Effector CD4-positive, alpha-beta T cell (primary cell): ENCODE results near the gene AKAP13.

Source experiments
- DNase-seq: peaks from one replicate; pipeline ENCODE4 v3.0.0-alpha.2; 2020

The AKAP13 gene

DNA sequence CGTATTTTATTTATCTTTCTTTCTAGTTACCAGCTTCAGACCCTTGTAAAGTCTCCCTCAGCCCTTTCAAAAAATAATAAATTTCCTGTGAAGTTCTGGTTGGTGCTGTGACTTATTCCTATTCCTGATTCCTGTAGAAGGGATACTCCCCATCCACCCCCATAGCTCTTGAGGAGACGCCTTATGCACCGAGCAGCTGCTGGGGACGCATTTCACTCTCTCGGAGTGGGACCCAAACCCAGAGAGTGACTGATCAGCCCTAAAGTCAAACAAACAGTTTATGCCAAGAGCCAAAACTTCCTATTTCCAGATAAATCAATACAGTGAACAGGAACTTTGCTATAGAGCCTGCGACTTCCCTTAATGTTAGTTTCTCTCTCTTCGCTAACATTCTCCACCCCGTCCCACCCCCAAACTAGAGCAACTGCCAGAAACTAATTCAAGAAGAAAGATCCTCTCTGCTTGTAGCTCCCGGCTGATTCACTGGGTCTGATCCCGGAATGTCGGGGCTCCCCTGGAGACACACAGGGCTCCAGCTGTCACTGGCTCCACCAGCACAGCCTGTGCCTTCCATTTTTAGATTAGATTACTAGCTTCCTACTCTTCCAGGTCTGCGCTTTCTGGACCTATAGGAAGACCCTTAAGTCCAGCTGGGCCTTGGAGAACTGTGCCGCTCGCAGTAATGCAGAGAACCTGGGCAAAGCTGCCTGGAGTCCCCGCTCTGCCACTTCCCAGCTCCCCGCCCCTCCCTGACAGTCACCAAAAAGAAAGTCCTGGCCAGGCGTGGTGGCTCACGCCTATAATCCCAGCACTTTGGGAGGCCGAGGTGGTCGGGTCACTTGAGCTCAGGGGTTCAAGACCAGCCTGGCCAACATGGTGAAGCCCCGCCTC, 369.1 kb downstream of the AKAP13 start:
- DNase-seq = no peak

DNA sequence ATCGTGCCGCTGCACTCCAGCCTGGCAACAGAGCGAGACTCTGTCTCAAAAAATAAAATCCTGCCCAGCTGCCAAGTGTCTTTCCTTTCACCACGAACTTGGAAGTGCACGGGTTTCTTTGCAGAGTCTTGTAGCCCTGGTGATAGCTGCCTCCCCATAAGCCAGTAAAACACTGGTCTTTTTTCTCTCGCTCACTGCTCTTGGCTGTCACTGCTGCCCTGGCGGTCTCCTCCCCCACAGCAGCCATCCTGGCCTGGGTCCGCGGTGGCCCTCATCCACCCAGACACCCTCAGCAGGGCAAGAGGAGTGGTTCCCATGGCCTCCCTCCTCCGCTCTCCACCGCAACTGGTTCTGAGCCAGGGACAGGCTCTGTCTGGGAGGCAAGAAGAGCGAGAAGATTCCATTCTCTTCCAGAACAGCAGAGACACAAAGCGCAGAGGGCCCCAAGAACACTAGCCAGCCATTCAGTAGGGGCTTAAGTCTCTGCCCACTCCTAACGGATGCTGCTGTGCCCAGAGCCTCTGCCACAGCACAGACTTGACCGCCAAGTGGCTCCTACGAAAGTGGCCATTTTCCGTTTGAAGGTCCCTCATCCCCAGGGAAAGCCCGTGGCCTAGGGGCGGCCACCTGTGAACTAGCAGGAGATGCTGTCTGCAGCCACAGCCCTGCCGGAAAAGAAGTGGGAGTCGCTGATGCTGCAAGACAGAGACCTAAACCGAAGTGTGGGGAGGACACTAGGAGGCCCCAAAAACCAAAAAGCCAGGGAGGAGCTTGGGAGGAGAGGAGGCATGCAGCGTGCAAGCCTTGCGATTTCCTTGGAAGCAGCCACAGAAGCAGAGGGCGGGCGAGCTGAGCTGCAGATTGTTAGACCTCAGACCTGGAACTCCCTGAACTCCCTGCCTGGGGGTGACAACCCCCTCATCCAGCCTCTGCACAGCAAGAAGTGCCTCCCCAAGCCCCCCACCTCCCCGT, 370.2 kb downstream of the AKAP13 start:
- DNase-seq = no peak

DNA sequence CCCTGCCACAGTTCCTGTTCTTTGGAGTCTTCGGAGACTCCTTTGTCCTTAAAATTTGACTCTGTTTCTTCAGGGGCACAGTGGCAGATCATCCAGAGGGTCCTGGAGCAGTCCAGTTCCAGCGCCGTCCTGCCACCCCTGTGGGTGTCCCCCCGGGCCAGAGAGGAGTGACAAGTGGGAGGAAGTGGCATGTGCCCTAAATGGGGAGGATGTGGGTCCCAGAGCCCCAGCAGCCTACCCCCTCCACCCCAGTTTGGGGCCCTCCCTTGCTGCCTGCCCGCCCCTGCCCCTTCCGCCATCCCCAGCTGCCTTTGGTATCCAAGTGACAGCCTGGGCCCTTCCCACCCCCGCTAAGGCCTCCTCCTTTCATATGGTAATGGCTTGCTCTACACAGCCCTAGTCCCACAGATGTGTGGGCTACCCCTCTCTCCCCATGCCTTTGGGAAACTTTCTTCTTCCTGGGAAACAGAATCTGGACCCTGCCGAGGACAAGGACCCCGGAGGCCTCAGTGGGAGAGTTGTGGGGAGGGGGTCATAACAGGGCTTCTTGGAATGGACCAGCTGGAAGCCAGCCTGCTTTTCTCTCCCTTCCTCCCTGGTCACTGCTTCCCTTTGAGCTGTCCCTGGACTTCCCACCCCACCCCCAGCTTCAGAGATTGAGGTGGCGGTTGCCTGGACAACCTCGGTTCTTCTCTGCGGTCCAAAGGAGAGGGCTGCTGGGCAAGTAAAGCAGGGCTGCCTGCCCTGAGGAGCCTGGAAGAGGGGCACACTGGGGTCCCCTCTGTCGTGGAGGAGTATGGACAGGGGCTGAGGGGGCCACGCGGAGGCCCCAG, 371.1 kb downstream of the AKAP13 start:
- no peak for DNase-seq

DNA sequence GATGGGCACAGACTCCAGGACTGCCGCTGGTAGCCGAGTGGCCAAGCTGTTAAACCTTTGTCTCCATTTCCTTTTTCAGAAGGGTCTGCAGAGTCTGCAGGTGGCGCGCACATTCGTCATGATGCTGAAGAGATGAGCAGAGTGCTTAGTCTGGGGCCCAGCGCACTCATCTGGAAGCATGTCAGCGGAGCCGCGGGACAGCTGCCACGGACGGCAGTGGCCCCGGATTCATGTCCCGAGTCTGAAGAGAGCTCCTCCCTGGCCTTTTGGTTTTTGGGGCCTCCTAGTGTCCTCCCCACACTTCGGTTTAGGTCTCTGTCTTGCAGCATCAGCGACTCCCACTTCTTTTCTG, 371.7 kb downstream of the AKAP13 start:
- DNase-seq = no peak

DNA sequence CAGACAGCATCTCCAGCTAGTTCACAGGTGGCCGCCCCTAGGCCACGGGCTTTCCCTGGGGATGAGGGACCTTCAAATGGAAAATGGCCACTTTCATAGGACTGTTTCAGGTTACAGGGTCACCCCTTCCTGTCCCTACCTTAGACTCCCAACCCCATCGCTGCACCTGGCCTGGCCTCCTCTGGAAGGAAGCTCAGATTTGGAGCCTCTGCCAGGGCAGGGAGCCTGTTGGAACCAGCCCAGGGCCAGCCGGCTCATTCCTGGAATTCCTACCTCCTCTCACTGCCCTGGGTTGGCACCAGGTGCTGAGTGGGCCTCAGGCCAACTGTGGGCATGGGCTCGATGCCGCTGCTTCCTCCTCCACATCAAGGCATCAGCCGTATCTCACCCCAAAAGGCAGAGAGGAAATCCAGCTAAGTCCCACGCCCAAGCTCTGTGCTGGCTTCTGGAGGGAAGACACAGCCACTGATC, 372.1 kb downstream of the AKAP13 start:
- DNase-seq = no peak

DNA sequence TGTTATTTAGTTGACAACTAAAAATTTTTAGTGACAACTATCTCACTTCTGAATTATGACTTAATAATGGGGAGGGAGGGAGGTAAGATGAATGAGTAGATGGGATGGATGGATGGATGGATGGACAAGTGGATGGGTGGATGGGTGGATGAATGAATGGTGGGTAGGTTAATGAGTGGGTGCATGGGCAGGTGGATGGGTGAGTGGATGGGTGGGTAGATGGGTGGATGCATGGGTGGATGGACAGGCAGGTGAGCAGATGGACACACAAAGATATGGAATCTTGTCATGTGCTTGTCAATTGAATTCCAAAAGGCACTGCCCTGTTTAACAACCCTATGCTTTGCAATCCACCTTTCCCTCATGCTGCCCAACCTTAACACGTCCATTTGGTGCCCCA, 372.9 kb downstream of the AKAP13 start:
- no peak for DNase-seq

DNA sequence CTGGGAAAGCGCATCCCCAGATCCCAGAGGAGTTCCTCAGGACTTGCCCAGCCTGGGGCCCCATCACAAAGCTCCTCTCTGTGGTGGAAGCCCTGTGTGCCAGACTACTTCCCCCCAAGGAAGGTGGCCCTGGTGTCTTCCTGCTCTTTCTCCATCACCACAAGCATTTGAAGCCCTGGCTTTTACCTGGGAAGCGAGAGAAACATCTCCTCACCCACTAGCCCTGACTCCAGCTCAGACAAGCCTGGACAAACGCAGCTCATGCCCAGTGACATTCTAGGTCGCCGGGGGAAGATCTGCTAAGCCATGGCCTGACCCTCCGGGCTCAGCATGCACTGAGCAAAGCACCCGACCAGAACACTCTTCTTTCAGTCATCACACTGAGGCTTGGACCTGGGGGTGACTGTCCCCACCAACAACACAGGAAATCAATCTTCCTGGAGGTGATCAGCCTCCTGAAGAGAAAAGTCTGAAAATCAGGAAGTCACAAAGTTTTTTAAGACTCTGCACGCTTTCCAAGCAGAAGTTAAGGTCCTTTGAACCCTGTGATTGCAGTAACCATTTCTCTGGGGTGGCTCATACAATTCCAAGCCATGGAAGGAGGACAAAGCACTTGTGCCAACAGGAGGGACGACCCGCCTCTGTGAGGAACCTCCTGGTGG, 373.5 kb downstream of the AKAP13 start:
- DNase-seq = no peak

DNA sequence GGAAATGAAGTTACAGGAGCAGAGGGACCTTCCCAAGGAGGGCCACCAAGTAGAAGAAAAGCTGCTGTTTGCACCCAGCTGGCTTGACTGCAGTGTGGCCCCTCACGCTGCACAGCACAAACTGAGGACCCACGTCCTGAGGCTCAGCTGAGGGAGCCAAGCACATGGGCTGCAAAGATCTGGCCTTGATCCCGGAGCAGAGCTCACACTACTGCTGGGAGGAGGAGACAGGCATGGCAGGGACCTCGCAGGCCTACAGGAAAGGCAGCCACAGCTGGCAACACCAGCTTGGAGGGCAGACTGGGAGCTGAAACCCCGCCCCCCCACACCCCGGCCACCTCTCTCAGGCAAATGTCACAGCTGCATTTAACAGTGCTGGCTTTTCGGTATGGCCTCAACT, 374.6 kb downstream of the AKAP13 start:
- DNase-seq = no peak

DNA sequence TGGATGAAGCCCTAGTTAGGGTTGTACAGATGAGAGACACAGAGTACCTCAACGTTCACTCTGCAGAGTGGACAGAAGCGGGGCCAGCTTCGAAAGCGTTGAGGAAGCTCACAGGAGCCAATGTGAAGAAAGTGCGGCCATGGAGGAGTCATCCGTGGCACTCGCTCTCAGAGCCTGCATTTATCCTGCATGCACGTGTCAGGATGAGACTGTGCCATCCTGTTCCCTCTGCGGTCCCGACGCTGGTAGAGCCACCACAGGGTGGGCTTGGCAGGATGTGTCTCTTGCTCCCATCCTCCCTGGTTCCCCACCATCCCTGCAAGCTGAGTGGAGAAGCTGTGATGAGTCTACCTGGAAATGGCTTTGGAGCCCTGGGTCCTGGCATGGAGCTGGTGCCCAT, 375.1 kb downstream of the AKAP13 start:
- DNase-seq = no peak

DNA sequence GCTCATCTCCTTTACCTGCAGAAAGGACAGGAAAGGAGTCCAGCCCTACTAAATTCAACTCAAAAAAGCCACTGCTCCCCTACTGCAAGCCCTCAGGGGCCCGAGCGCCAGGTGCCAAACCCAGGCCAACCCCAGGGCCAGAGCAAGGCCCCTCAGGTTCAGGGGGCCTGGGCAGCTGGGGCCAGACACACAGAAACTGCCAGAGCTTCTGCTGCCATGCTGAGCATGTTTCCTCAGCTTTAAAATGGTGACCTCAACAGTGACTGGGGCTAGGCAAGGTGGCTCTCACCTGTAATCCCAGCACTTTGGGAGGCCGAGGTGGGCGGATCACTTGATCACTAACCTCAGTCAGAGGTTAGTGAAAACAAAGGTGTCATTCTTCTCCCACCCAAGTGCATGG, 375.5 kb downstream of the AKAP13 start:
- DNase-seq = no peak

DNA sequence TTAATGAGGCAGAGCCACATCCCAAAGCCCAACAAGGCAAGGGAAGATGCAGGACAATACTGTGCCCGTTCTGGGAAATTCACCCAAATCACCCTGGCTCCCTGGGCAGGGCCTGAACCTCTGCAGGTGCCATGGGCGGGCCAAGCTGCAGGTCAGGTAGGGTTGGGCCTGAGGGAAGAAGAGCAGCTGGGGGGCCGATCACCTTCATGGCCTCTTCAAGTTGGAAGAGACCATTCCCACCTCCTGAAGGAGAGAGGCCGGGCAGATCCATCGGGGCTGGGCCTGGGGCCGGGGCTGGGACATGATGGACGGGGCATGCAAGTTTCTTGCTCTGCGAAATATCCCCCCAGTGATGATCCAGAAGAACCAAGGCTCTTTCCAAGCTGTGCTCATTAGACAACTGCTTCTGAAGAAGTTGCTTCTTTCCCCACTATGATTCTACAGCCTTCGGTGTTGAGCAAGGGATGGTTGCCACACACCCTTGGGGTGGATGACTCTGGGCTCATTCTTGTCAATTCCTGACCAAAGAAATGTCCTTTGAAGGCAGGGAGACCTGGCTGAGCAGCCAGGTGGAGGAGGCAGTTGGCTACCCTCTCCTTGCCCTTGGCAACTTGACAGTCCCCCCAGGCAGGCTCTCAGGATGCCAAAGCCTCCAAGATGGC, 376.1 kb downstream of the AKAP13 start:
- no peak for DNase-seq

DNA sequence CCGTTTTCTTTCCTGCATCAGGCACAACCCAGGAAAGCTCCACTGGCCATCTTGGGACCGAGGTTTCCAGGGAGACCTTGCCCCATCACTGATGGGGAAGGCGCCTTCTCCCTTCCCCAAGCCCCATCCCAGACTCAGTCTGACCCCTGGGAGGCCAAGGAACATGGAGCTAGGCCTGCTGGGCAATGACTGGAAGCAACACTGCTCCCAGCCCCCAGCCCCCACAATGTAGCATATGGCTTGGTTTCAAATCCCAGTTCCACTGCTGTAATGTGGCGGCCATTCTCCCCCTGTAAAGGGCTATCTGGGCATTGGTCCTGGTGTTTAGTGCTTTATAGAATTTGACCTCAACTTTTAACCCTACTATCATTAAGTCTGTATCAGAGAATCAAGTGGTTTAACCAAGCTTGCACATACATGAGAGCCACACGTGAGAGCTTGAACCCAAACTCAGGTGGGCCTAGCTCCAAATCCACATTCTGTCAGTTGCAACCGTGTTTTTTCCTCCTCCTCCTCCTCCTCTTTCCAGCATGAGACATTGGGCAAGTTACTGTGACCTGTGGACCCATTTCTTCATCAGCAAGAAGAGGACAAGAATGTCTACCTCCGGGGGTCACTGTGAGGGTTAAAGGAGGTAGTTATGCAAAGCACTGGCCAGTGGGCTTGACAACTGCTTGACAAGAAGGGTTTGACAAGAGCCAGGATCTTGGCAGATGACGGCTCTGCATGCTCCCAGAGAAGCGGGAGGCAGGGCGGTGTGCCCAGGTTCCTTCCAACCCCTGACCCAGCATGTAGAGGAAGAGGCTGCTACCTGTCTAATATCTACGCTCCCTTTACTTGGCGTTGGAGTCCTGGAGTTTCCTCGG, 376.9 kb downstream of the AKAP13 start:
- DNase-seq = no peak

DNA sequence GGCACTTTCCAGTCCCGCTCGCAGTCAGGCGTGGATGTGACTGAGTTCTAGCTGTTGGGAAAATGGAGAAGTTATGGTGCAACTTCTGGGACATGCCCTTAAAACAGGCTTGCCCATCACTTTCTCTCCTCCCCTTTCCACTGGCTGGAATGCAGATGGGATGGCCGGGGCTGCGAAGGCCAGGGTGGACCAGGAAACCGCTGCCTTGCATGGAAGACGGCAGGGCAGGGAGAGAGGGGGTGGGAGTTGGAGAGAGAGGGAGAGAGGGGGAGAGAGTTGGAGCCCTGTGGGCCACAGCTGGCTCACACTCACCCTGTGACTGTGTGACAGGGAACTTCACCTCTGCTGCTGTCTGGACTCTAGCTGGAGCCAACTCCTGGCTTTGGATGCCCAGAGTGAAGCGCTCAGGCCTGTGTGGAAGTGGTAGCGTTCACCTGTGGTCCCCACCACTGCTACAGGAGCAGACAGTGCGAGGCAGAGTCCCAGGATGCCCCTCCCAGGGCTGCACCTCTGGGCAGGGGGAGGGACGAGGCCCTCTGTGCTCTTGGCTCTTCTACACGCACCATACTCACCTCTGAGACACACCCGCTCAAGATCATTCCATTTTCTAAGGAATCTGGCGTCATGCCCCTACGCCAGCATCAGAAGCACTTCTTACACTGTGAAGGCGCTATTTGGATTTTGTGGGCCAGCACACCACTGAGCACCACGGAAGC, 377.7 kb downstream of the AKAP13 start:
- DNase-seq = no peak

DNA sequence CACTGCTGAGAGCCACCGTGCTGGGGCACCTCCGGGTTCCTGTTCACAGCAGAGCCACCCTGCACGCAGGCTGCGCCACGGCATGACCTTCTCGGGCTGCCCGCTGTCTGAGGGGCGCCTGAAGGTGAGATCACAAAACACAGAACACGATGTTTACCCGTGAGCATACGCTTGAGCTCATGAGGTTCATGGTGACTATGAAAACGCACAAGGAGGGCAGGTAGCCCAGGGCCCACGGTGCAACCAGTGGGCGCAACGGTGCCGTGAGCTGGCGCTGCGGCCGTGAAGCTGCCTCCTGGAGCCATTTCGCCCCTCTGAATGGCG, 378.2 kb downstream of the AKAP13 start:
- no peak for DNase-seq

DNA sequence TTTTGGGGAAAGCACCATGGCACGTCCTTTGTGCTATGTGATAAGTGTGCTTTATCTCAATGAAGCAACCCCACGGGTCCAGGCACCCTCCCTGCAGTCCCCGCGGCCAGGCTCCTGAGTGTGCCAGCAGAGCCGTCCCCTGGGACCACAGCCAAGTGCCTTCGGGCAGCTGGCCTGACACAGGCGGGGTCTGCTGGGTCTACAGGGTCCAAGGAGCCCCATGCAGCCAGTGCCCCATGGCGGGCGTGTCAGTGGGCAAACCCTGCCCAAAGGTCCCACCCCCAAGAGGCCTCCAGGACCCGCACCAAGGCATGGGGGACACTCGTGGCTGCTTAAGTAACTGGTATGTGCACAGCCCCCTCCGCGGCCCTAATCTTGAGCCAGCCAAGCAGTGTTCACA, 379.0 kb downstream of the AKAP13 start:
- no peak for DNase-seq

DNA sequence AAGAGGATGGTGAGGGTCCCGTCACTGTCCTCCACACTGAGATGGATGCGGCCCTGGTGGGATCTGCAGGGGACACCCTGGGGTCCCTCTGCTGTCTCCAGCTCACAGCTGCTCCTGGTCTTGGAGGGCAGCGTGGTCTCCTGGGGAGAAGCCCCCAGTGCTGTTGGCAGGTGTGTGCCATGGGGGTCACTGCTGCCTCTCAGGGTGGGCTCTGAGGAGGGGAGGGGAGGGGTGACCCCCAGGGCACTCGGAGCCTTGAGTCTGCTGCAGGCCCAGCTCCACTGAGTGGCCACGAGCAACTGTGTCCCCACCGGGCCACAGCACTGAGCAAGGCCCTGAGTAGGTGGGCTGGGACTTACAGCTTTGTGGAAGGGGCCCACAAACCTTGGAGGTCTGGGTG, 379.6 kb downstream of the AKAP13 start:
- no peak for DNase-seq

DNA sequence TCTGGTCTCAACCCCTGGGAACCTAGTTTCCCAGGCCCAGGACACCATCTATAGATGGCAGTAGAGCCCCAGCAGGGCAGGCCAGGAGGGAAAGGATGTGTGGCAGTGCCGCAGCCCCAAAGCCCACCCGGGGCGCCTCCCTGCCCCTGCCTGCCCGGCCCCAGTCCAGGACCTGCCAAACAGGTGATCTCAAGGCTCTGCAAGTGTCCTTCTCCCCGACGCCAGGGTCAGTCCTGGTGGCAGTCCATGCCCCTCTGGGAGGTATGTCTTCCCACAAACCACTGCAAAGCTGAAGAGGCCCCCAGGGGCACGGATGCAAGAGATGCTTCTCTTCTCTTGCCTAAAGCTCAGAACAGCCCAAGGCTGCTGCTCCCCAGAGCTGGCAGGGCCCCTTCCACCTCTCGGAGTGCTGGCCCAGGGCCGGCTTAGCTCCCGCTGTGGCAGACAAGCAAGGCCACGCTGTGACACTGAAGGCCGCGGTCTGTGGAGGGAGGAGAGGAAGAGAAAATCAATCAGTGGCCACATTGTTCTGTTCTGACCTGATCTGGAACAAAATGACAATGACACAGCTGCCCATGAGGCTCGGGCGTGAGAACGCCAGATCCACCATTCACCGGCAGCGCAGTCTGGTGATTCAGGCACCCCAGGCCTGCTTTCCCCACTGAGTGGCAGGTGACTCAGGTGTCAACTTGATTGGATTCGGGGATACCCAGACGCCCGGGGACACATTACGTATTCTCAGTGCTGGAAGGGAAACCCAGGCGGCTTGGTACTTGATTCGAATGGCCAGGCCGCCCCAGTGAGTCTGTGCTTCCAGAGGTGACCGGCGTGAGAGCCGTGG, 380.3 kb downstream of the AKAP13 start:
- no peak for DNase-seq

DNA sequence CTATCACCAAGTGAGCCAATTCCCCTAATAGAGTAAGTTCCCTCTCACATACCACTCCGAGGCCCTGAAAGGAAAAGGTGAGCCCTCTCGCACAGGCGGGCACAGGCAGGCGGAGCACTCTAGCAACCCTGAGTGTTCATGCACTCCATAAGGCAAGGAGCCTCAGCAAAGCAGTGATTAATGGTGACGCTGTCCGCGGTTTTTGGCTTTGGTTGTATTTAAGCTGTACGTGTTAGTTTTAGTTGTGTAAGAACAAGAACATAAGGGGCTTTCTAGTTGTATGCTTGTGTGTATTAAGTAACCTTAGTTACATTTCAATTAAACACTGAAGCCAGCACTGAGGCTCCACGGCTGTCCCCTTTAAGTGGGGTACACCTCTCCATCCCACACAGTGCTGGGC, 381.2 kb downstream of the AKAP13 start:
- DNase-seq = no peak
